DMS 273 (cell line): ENCODE measurements around the gene SMPD4.
"Not testable (repeated sequence)": the region's sequence is repeated elsewhere in the genome, so short reads cannot be mapped to it uniquely, and the experiment has no call there.

Experiments used
- DNase-seq: peaks from one replicate; lab custom pipeline; 2025; ENCODE audit not compliant: unreplicated experiment; lab: John Stamatoyannopoulos, UW

Gene SMPD4

GRCh38 chr2:130187268-130187667, 5.9 kb upstream of the SMPD4 start:
- DNase-seq = no peak

GRCh38 chr2:130186391-130186790, 5.0 kb upstream of the SMPD4 start:
- DNase-seq = no peak

GRCh38 chr2:130185896-130186295, 4.5 kb upstream of the SMPD4 start:
- DNase-seq = peak; percentile 21

- DNase-seq = no peak
Measured at GRCh38 chr2:130185436-130185835, 4.0 kb upstream of the SMPD4 start.

- peak; percentile 47 for DNase-seq
Measured at GRCh38 chr2:130183512-130184373, 2.3 kb upstream of the SMPD4 start.

- DNase-seq = peak; percentile 47
Measured at GRCh38 chr2:130182826-130183511, 1.6 kb upstream of the SMPD4 start.

GRCh38 chr2:130181880-130182682, 679 bp upstream of the SMPD4 start, which contains the start of gene MZT2B:
TSS of gene MZT2B (plus strand) at chr2:130182262. CDS start at chr2:130182283, 21 bp downstream.
- DNase-seq = peak; percentile 96

- peak; percentile 35 for DNase-seq
Measured at GRCh38 chr2:130180404-130181324, 738 bp downstream of the SMPD4 start.

- not testable (repeated sequence) for DNase-seq
Measured at GRCh38 chr2:130174866-130175265, 6.5 kb downstream of the SMPD4 start.

- no peak for DNase-seq
Measured at GRCh38 chr2:130169896-130170295, 11.5 kb downstream of the SMPD4 start.

GRCh38 chr2:130169163-130169562, 12.2 kb downstream of the SMPD4 start:
- not testable (repeated sequence) for DNase-seq

- not testable (repeated sequence) for DNase-seq
Measured at GRCh38 chr2:130166611-130167010, 14.8 kb downstream of the SMPD4 start.

GRCh38 chr2:130165293-130166016, 15.9 kb downstream of the SMPD4 start:
- DNase-seq = no peak

GRCh38 chr2:130162968-130163367, 18.4 kb downstream of the SMPD4 start:
- DNase-seq = no peak

GRCh38 chr2:130162486-130162885, 18.9 kb downstream of the SMPD4 start:
- DNase-seq = not testable (repeated sequence)

- not testable (repeated sequence) for DNase-seq
Measured at GRCh38 chr2:130160838-130161705, 20.3 kb downstream of the SMPD4 start.

- no peak for DNase-seq
Measured at GRCh38 chr2:130160131-130160530, 21.3 kb downstream of the SMPD4 start.

GRCh38 chr2:130159376-130159775, 22.0 kb downstream of the SMPD4 start:
- DNase-seq = not testable (repeated sequence)

- no peak for DNase-seq
Measured at GRCh38 chr2:130158631-130159030, 22.8 kb downstream of the SMPD4 start.
